ENCODE data around the gene AGTR1.

- TF ChIP-seq EZH2 (IDR thresholded peaks at IDR 0.05; ENCODE audit: borderline replicate concordance, low read length): no peak
- no peak for TF ChIP-seq CTCF (IDR thresholded peaks at IDR 0.05; ENCODE audit: low read length)
Observed at GRCh38 chr3:148654433-148654832, 43.3 kb upstream of the AGTR1 start.

Measured in OCI-LY1 (cell line).